Natural killer cell (primary cell): ENCODE data around the gene NRXN3. TPM values are rescaled to one million over a fixed set of nuclear protein-coding genes. Genes with fewer than 3 reads are reported as not detected.
"Not testable (repeated sequence)": the region's sequence is repeated elsewhere in the genome, so short reads cannot be mapped to it uniquely, and the experiment has no call there.

Experiments
- ATAC-seq, 3 donors: fragments of 150-1000 bp in 2 of 3; fragments of 200-7000 bp in 1 of 3; cut with Tn5 transposase; 1 replicate in 1 of 3; 2 replicates in 2 of 3; pipeline ENCODE4 v1.10.0; 2021; ENCODE audit warnings: mild to moderate bottlenecking in 2 of 3, moderate library complexity in 2 of 3
- DNase-seq, 2 donors: peaks; one replicate each; pipeline versions ENCODE4 v3.0.0 to v3.0.0-alpha.2; 2013 to 2021; ENCODE audit warnings: mixed read lengths in 1 of 2
- H3K27ac ChIP-seq: one replicate; pipeline ENCODE4 v1.5.1; 2013; ENCODE audit warnings: mild to moderate bottlenecking, low read length
- H3K27me3 ChIP-seq: one replicate; pipeline ENCODE4 v1.6.1; 2013; ENCODE audit warnings: low read length; ENCODE audit not compliant: control insufficient read depth, insufficient read depth
- H3K36me3 ChIP-seq: one replicate; pipeline ENCODE4 v1.6.1; 2013; ENCODE audit warnings: low read length; ENCODE audit not compliant: control insufficient read depth, insufficient read depth
- H3K4me1 ChIP-seq: one replicate; pipeline ENCODE4 v1.6.1; 2013; ENCODE audit warnings: low read length; ENCODE audit not compliant: control insufficient read depth, insufficient read depth
- H3K4me3 ChIP-seq: one replicate; pipeline ENCODE4 v1.5.1; 2013; ENCODE audit warnings: low read length
- H3K9me3 ChIP-seq: one replicate; pipeline ENCODE4 v1.6.1; 2013; ENCODE audit warnings: low read length; ENCODE audit not compliant: control insufficient read depth, insufficient read depth
- H3K27ac Mint-ChIP-seq, 2 donors: one replicate each; pipeline ENCODE4 v1.8.0; 2022; ENCODE audit warnings: mild to moderate bottlenecking in 2 of 2, mixed read lengths in 2 of 2, moderate library complexity in 1 of 2
- H3K27me3 Mint-ChIP-seq, 2 donors: one replicate each; pipeline ENCODE4 v1.8.0; 2022; ENCODE audit warnings: low read depth in 2 of 2, mixed read lengths in 2 of 2
- H3K36me3 Mint-ChIP-seq: one replicate; pipeline ENCODE4 v1.8.0; 2022; ENCODE audit warnings: mixed read lengths
- H3K4me1 Mint-ChIP-seq, 2 donors: one replicate each; pipeline ENCODE4 v1.8.0; 2022; ENCODE audit warnings: mixed read lengths in 2 of 2
- H3K4me3 Mint-ChIP-seq: one replicate; pipeline ENCODE4 v1.8.0; 2022; ENCODE audit warnings: mild to moderate bottlenecking, moderate library complexity, mixed read lengths
- H3K9me3 Mint-ChIP-seq, 2 donors: one replicate each; pipeline ENCODE4 v1.8.0; 2022; ENCODE audit warnings: mixed read lengths in 2 of 2
- CTCF ChIP-seq: fragments of 200-600 bp; IDR thresholded peaks from one replicate; pipeline ENCODE4 v1.8.0; 2022; ENCODE audit warnings: antibody characterized with exemption
- WGBS: methylation state at CpG from one replicate; pipeline ENCODE4 v1.1.7; 2013; ENCODE audit warnings: missing lambda C conversion rate; ENCODE audit not compliant: insufficient coverage; 5-methylcytosine and 5-hydroxymethylcytosine counted together
- intact Hi-C: fragments of 100-400 bp; cut with micrococcal nuclease; formaldehyde crosslinking; loops from one replicate; pipeline ENCODE4 v1.14.2; 2022
- total RNA-seq, 4 donors: library from RNA; stranded (reverse); fragments of 120-200 nt in 1 of 4; gene quantifications; one replicate each; pipeline versions ENCODE4 v1.2.3 to v1.2.4, GENCODE V29; 2013 to 2022

NRXN3 gene
- total RNA-seq, 3 donors from 2014 or later (not counting 1 experiment from before 2014, with no cell fraction given) = not detected

GRCh38 chr14:79098324-79098723, 928.2 kb downstream of the NRXN3 start:
- ATAC-seq = no peak

GRCh38 chr14:79100578-79100977, 930.4 kb downstream of the NRXN3 start:
- no peak for DNase-seq
- 100% methylated on average over 1 of the region's 1 CpG for WGBS
- Histone ChIP-seq H3K4me1 (no peaks in the 10 kb centered on the region), H3K27ac (no peak overlapping the region), H3K4me3 (no peak overlapping the region), H3K36me3 (no peaks in the 10 kb centered on the region), H3K9me3 (no peaks in the 10 kb centered on the region), H3K27me3 (no peaks in the 10 kb centered on the region)
- Mint-ChIP-seq H3K4me1 (no peaks in the 10 kb centered on the region), H3K27me3 (no peaks in the 10 kb centered on the region), H3K36me3 (no peaks in the 10 kb centered on the region), H3K4me3 (no peak overlapping the region), H3K9me3 (peaks cover 6 to 7% of the 10 kb centered on the region in 2 donors), H3K27ac (no peak overlapping the region)
- intact Hi-C loops = no loop called here
- no peak for ATAC-seq
- no peak for TF ChIP-seq CTCF

More at GRCh38 chr14:79098324-79098723, 928.2 kb downstream of the NRXN3 start:
- H3K9me3 ChIP-seq = no peaks in the 10 kb centered on the region
- Mint-ChIP-seq H3K9me3 (peaks cover 8 to 10% of the 10 kb centered on the region in 2 donors), H3K36me3 (no peaks in the 10 kb centered on the region), H3K4me3 (no peak overlapping the region), H3K4me1 (no peaks in the 10 kb centered on the region), H3K27me3 (no peaks in the 10 kb centered on the region), H3K27ac (no peak overlapping the region)
- no peak overlapping the region for H3K27ac ChIP-seq
- no peaks in the 10 kb centered on the region for H3K27me3 ChIP-seq
- DNase-seq = no peak
- no peaks in the 10 kb centered on the region for H3K4me1 ChIP-seq
- H3K4me3 ChIP-seq = no peak overlapping the region
- WGBS = 100% methylated on average over 3 of the region's 3 CpGs
- intact Hi-C loops = no loop called here
- no peak for TF ChIP-seq CTCF
- no peaks in the 10 kb centered on the region for H3K36me3 ChIP-seq

- H3K4me3 ChIP-seq = no peak overlapping the region
- H3K4me1 ChIP-seq = no peaks in the 10 kb centered on the region
- Mint-ChIP-seq H3K27me3 (no peaks in the 10 kb centered on the region), H3K4me3 (no peak overlapping the region), H3K4me1 (no peaks in the 10 kb centered on the region), H3K36me3 (no peaks in the 10 kb centered on the region), H3K27ac (no peak overlapping the region), H3K9me3 (peaks cover 10 to 12% of the 10 kb centered on the region in 2 donors)
- no peak overlapping the region for H3K27ac ChIP-seq
- WGBS = 40% methylated on average over 6 of the region's 6 CpGs
- intact Hi-C loops = no loop called here
- ATAC-seq = no peak
- TF ChIP-seq CTCF = no peak
- no peaks in the 10 kb centered on the region for H3K9me3 ChIP-seq
- H3K36me3 ChIP-seq = no peaks in the 10 kb centered on the region
- DNase-seq = no peak
- H3K27me3 ChIP-seq = no peaks in the 10 kb centered on the region
These were observed 931.2 kb downstream of the NRXN3 start for GRCh38 chr14:79101388-79101787.

GRCh38 chr14:79103764-79104163, 933.6 kb downstream of the NRXN3 start:
- Histone ChIP-seq H3K36me3 (no peaks in the 10 kb centered on the region), H3K27me3 (no peaks in the 10 kb centered on the region), H3K4me3 (no peak overlapping the region), H3K27ac (no peak overlapping the region), H3K9me3 (no peaks in the 10 kb centered on the region), H3K4me1 (no peaks in the 10 kb centered on the region)
- H3K9me3 Mint-ChIP-seq = peaks cover 11 to 13% of the 10 kb centered on the region in 2 donors
- H3K4me1 Mint-ChIP-seq = no peaks in the 10 kb centered on the region
- H3K27ac Mint-ChIP-seq = no peak overlapping the region
- 60% methylated on average over 2 of the region's 2 CpGs for WGBS
- H3K36me3 Mint-ChIP-seq = no peaks in the 10 kb centered on the region
- H3K4me3 Mint-ChIP-seq = no peak overlapping the region
- no peak for ATAC-seq
- intact Hi-C loops = no loop called here
- no peak for DNase-seq
- no peaks in the 10 kb centered on the region for H3K27me3 Mint-ChIP-seq
- TF ChIP-seq CTCF = no peak

- H3K36me3 Mint-ChIP-seq, H3K4me1 Mint-ChIP-seq, H3K36me3 ChIP-seq, intact Hi-C loops, DNase-seq, H3K4me3 ChIP-seq, H3K27me3 Mint-ChIP-seq, H3K4me3 Mint-ChIP-seq, H3K27ac Mint-ChIP-seq, H3K27ac ChIP-seq, H3K27me3 ChIP-seq, H3K4me1 ChIP-seq, H3K9me3 ChIP-seq, ATAC-seq: not testable (repeated sequence)
- peaks cover 15 to 20% of the 10 kb centered on the region in 2 donors for H3K9me3 Mint-ChIP-seq
- WGBS = 70% methylated on average over 3 of the region's 4 CpGs
These were observed 940.4 kb downstream of the NRXN3 start for GRCh38 chr14:79110564-79110963.
